Right lung (tissue), 10 donors: ENCODE results near the gene OR13F1. TPM values are rescaled to one million over a fixed set of nuclear protein-coding genes. Genes with fewer than 3 reads are reported as not detected.
"Not testable (repeated sequence)": the region's sequence is repeated elsewhere in the genome, so short reads cannot be mapped to it uniquely, and the experiment has no call there.

Experiments used
- DNase-seq, 2 donors: peaks; one replicate each; pipeline ENCODE4 v3.0.0-alpha.2; 2013
- long read RNA-seq, 8 donors: transcript quantifications; one replicate each; lab custom pipeline, GENCODE V29; 2026
- polyA plus RNA-seq, 5 donors: library from polyadenylated mRNA; unstranded; fragments of 120-200 nt; gene quantifications; one replicate each; pipeline versions ENCODE4 v1.2.1 to v1.2.3, GENCODE V29; 2013; ENCODE audit warnings: inconsistent platforms in 1 of 5, low replicate concordance in 1 of 5; ENCODE audit not compliant: insufficient read length in 5 of 5, insufficient read depth in 1 of 5

The OR13F1 gene, protein sequence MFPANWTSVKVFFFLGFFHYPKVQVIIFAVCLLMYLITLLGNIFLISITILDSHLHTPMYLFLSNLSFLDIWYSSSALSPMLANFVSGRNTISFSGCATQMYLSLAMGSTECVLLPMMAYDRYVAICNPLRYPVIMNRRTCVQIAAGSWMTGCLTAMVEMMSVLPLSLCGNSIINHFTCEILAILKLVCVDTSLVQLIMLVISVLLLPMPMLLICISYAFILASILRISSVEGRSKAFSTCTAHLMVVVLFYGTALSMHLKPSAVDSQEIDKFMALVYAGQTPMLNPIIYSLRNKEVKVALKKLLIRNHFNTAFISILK
- not detected for polyA plus RNA-seq
- long read RNA-seq, donor 1, result 0 reads
- long read RNA-seq, donor 2, result 0 reads
- long read RNA-seq, donor 3, result 0 reads
- long read RNA-seq, donor 4, result 0 reads
- long read RNA-seq, donor 5, result 0 reads
- long read RNA-seq, donor 6, result 0 reads
- long read RNA-seq, donor 7, result 0 reads
- long read RNA-seq, donor 8, result 0 reads

DNA sequence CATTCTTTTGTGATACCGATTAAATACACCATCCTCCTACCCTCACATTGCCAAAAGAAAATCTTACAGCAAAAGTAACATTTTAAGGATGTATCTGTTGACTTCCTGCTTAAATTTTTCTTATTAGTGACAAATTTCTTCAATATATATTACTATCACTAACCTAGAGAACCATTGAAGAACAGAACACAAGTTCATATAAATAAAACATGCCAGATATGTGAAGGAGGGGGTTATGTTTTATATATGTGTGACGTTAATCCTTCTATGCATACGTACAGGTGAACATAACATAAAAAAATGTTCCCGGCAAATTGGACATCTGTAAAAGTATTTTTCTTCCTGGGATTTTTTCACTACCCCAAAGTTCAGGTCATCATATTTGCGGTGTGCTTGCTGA is at the start of gene OR13F1:
Gene OR13F1 (plus strand): TSS at position 301 of the 400 bp plus-strand sequence. CDS start 0 bp downstream, at position 301.
- DNase-seq, result no peak

DNA sequence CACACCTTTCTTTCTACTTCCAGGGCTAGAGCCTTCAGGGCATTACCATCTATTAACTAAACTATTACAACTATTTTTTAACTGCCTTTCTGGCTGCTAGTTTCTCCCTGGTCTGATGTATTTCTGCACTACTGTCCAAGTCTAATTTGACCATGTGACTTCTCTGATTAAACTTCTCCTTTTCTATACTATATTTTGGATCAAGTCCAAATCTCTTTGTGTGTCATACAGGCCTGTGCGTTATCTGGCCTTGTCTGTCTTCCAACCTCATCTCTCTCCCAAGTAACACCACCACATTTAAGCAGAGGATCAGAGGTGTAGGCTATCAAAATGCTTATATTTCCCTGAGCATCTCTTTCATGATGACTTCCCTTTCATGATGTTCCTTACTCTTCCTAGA is 47.2 kb upstream of the OR13F1 start:
- no peak for DNase-seq

DNA sequence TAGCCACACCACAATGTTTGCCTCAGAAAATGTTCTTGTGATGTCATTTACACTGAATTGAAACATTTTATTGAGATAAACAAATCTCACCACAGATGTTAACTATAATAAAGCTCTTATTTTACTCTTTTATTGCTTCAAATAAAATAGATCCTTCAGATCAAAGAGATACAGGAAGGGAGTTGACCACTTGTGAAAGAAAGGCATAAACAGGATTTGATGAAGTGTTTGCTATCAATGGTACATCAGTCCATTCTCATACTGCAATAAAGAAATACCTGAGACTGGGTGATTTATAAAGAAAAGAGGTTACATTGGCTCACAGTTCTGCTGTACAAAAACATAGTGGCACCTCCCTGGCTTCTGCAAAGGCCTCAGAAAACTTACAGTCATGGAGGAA is 40.2 kb upstream of the OR13F1 start:
- DNase-seq, result no peak

DNA sequence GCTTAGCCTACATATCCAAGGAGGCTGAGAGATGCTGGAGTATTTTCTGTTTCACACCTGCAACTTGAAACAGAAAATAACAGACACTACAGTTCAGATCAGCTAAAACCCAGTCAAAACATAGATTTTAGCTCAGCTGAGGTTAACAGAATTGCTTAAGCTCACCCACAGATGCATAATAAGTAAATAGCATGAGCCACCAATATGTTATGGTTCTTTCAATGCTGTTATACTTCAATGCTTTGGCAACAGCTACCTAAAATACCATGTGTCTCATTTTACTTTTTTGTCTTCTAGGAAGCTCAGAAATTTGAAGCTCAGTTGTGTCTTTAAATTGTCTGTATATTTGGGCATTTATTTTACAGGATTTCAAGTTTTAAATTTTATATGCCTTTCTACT is 35.8 kb upstream of the OR13F1 start:
- DNase-seq, result no peak

DNA sequence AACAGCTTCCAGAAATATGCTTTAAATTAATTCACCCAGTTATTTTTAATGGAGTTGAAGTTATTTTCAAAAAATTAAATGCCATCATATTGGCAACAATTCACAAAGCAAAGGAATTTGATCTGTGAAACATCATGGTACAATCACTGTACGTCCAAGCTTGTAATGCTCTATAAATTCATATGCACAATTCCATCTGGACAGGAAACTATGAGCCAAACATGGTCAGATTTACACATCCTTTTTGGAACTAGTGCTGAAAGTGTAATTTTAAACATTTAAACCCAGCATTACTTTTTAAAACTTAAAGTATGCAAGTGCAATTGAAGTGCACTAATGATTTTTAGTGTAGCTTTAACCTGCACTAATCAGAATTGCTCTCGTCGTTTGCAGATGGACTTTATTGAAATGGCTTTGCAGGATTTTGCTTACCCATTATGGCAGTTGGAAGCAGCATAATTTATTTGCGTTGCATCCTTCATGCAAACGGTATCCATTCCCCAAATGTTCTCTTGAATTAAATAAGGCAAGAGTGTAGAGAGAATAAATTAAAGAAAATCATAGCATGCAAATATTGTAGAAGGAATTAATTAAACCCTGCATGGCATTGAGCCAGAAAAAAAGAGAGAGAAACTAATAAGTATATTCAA is 21.0 kb upstream of the OR13F1 start:
- no peak for DNase-seq

DNA sequence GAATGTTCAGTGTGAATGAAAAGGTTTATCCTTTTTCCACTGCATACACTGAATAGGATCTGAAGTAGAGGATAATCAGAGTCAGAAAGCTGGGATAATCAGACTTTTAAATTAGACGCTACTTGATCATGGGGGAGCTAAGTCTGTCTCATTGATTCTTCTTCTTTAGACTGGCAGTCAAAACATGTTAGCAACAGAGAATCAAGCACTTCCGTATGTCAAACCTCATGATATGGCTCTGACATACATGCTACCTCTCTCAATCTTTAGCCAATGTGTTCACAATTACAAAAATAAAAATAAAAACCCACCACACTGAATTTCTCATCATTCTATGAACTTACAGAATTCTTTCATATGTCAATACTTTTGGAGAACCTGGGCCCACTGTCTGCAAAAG is 19.0 kb upstream of the OR13F1 start:
- DNase-seq, result no peak

DNA sequence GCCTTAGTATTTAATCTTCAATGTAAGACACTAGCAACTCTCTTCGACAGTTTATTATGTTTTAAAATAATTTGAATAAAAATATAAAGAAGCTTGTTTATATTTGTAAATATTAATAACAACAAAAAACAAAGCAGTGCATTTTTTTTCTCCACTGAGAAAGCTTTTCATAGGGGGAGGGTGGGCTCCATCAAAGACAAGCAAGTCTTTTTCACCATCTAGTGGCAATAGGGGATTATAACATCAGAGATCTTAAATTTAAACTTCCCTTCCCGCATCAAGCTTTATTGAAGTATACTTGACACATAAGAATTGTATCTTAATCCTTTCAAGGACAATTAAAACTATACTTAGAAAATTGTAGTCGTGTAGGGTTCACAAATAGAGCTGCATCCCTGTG is 9.3 kb upstream of the OR13F1 start:
- DNase-seq, result no peak

DNA sequence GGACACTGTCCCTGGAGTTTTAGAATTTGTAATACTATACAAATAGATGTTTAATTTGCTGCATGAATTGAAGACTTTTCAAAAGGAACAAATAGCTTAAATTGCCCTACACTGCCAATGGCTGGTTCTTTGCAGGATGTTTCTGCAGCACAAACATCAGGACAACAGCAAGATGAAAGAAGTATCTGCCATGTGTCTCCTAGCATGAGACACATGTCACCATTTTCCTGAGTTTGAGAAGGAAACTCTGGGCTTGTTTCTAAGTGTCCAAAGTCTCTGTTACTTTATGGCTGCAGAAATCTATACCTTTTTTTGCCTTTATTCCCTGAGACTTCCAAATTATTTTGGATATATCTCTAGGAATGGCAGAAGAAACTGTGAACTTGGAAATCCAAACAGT is 623 bp upstream of the OR13F1 start:
- no peak for DNase-seq

DNA sequence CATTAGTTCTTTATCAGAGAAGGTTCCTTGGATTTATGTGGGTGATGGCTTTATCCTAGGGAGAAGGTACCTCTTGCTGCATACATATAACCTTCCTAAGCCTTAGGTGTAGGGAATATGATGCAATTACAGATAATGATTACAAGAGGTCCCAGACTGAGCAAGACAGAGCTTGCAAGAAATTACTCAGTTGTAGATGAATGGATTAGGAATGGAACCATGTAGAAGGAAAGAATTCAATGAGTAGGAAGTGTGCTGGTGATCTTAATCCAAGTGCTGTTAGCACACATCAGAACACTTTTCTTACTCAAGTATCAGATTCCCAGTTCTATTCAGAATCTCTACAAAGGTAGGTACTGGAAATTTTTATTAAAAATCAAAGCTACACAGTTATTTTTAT is 2.5 kb downstream of the OR13F1 start:
- no peak for DNase-seq

DNA sequence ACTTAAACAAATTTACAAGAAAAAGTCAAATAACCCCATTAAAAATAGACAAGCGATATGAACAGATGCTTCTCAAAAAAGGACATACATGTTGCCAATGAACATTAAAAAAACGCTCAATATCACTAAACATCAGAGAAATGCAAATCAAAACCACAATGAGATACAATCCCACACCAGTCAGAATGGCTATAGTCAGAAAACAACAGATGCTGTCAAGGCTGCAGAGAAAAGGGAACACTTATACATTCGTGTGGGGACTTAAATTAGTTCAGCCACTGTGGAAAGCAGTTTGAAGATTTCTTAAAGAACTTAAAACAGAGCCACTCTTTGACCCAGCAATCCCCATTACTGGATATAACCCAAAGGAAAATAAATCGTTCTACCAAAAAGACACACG is 10.8 kb downstream of the OR13F1 start:
- DNase-seq, result no peak

DNA sequence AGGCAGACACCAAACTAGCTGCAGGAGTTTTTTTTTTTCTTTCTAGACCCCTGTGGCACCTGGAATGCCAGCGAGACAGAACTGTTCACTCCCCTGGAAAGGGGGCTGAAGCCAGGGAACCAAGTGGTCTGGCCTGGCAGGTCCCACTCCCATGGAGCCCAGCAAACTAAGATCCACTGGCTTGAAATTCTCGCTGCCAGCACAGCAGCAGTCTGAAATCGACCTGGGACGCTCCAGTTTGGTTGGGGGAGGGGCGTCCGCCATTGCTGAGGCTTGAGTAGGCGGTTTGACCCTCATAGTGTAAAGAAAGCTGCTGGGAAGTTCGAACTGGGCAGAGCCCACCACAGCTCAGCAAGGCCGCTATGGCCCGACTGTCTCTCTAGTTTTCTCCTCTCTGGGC is 16.2 kb downstream of the OR13F1 start:
- not testable (repeated sequence) for DNase-seq

DNA sequence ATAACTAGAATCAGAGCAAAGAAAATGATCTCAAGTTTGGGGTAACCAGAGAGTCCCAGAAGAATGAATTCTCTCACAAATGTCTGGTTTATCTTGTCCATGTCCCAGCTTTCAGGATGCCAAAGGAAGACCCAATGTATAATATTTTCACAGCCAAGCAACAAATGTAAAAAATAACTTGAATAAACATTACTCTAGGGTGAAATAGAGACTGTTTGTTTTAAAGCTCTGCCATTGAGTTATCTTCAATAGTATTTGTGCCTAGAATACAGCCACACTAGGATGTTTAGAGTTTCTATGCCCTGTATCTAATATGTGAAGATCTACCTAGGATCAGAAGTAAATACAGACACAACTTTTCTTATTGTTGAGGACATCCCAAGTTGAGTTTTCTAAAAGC is 23.0 kb downstream of the OR13F1 start, which contains the start of gene OR13C4:
Gene OR13C4 (minus strand): TSS at position 101 of the 400 bp plus-strand sequence. CDS start 0 bp downstream, at position 101.
- DNase-seq, result no peak

DNA sequence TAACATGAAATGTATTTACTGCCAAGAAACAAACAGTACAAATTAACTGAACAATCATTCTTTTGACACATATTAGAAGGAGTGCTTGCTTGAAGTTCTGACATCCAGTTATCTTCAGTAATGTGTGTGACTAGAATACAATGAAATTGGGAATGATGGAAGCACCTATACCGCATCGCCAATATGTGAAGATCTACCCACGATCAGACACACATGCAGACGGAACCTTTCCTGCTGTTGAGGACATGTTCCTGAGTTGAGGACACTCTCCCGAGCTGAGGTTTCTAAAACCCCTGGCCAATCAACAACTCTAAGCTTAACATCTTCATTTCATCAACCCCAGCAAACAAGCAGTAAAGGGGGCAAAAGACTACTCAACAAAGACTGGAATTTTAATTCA is 32.7 kb downstream of the OR13F1 start, which contains the start of gene OR13C3:
Gene OR13C3 (minus strand): TSS at position 101 of the 400 bp plus-strand sequence. CDS start 133 bp downstream, outside the sequence.
- no peak for DNase-seq

DNA sequence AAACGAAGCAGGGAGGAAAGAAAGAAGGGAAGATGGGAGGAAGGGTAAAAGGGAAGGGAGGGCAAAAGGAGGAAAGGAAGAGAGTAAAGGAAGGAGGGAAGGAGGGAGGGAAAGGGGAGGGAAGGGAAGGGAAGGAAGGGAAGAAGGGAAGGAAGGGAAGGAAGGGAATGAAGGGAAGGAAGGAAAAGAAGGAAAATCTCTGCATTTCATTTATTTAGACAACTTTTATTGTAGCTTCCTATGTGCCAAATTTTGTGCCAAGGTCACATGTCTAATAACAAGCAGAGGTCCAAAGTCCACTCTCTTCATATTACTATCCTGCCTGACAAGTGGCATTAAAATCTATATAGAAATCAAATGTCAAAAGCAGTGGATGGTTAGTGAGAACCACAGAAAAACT is 35.2 kb downstream of the OR13F1 start:
- no peak for DNase-seq

DNA sequence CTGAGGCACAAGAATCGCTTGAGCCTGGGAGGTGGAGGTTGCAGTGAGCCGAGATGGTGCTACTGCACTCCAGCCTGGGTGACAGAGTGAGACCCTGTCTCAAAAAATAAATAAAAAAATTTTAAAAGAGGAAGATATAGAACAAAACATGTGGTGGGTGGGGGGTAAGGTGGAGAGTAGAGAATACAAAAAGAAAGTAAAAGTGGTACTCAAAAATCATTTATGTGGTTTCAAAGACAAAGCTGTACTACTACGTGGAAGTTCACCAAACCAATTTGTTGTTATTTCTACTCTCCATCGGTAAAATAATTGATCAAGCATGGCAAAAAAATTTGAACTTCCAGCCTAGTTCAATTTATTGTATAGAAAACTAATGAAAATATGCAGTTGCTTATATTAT is 40.6 kb downstream of the OR13F1 start:
- DNase-seq, result no peak

DNA sequence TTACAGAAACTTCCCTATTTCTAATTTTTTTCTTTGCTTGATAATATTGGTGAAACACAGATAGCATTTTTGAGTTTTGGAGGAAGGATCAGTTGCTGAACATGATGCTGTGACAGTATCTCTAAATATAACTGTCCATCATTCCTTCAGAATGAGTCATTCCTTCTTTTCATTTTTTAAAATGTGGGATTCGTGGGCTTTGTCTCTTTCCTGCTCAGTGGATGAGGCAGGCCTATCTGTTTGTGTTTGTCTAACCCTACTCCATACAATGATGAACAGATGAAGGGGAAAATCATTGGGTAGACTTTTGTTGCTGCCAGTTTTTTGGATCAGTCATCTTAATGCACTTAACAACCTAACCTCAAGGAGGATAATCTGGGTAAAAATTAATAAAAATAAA is 49.2 kb downstream of the OR13F1 start:
- no peak for DNase-seq

Other genes with a start within 250 kb of the OR13F1 start
- not detected for gene OR13C4, start 22.9 kb downstream of the OR13F1 start, polyA plus RNA-seq
- gene OR13C3, start 32.6 kb downstream of the OR13F1 start, polyA plus RNA-seq, result not detected
- gene OR13C8, start 64.9 kb downstream of the OR13F1 start, polyA plus RNA-seq, result not detected
- gene OR13C5, start 95.2 kb downstream of the OR13F1 start, polyA plus RNA-seq, result under 1 TPM in 1 of 5 donors, not detected in 4; 0.19 TPM
- under 1 TPM in 1 of 5 donors, not detected in 4; 0.27 TPM for gene OR13C2, start 101.4 kb downstream of the OR13F1 start, polyA plus RNA-seq
- not detected for gene OR13C9, start 113.9 kb downstream of the OR13F1 start, polyA plus RNA-seq
- gene OR13D1, start 190.3 kb downstream of the OR13F1 start, polyA plus RNA-seq, result not detected
- gene NIPSNAP3A, start 243.4 kb downstream of the OR13F1 start, polyA plus RNA-seq, result 10 to 100 TPM; 42.7 to 64.9 (median 49.4) TPM